HepG2 (cell line): ENCODE results near the gene RAPGEFL1. TPM values are rescaled to one million over a fixed set of nuclear protein-coding genes. Genes with fewer than 3 reads are reported as not detected.

Experiments
- DNMT3B ChIP-seq: conservative IDR thresholded peaks from 2 replicates; pipeline ENCODE4 v1.6.1; 2016; ENCODE audit warnings: missing biosample characterization, control low read depth
- DR1 ChIP-seq: sonication (generic); formaldehyde crosslinking; IDR thresholded peaks from 2 replicates; pipeline ENCODE4 v1.8.0; 2021; ENCODE audit warnings: mild to moderate bottlenecking, missing genetic modification reagents, inconsistent platforms
- ELF3 ChIP-seq: IDR thresholded peaks from 2 replicates; pipeline ENCODE4 v1.6.1; 2016; ENCODE audit warnings: missing genetic modification reagents, missing compliant biosample characterization
- HOXA3 ChIP-seq: sonication (generic); formaldehyde crosslinking; IDR thresholded peaks from 2 replicates; pipeline ENCODE4 v1.5.0; 2020; ENCODE audit warnings: missing genetic modification reagents
- KAT7 ChIP-seq: IDR thresholded peaks from 2 replicates; pipeline ENCODE4 v1.6.1; 2018; ENCODE audit warnings: borderline replicate concordance, missing compliant biosample characterization
- NFIB ChIP-seq: sonication (generic); formaldehyde crosslinking; IDR thresholded peaks from 2 replicates; pipeline ENCODE4 v1.9.0; 2021; ENCODE audit warnings: missing genetic modification reagents, mild to moderate bottlenecking, borderline replicate concordance
- POLR2AphosphoS2 ChIP-seq: IDR thresholded peaks from 2 replicates; pipeline ENCODE4 v1.6.1; 2011; ENCODE audit warnings: low read depth, low read length, improper control_type of control experiment
- RXRB ChIP-seq: IDR thresholded peaks from 2 replicates; pipeline ENCODE4 v1.6.1; 2016; ENCODE audit warnings: borderline replicate concordance, missing genetic modification reagents, missing compliant biosample characterization
- SIN3A ChIP-seq: IDR thresholded peaks from 2 replicates; pipeline ENCODE4 v1.6.1; 2011; ENCODE audit warnings: low read depth, mild to moderate bottlenecking, control low read depth, low read length, borderline replicate concordance
- SRSF1 ChIP-seq: fragments of 200-400 bp; formaldehyde crosslinking; optimal IDR thresholded peaks from 2 replicates; pipeline ENCODE3; 2017; ENCODE audit warnings: mild to moderate bottlenecking, low read depth, low read length, moderate library complexity
- ZFP62 ChIP-seq: sonication (generic); formaldehyde crosslinking; IDR thresholded peaks from 2 replicates; pipeline ENCODE4 v1.4.0; 2020; ENCODE audit warnings: missing genetic modification reagents
- ZNF30 ChIP-seq: sonication (generic); formaldehyde crosslinking; IDR thresholded peaks from 2 replicates; pipeline ENCODE4 v1.5.0; 2020; ENCODE audit warnings: mild to moderate bottlenecking, missing genetic modification reagents
- ZNF335 ChIP-seq: sonication (generic); formaldehyde crosslinking; IDR thresholded peaks from 2 replicates; pipeline ENCODE4 v1.4.0; 2020; ENCODE audit warnings: missing genetic modification reagents
- ZNF441 ChIP-seq: sonication (generic); formaldehyde crosslinking; IDR thresholded peaks from 2 replicates; pipeline ENCODE4 v1.7.0; 2021; ENCODE audit warnings: missing genetic modification reagents, borderline replicate concordance
- ZNF572 ChIP-seq: sonication (generic); formaldehyde crosslinking; IDR thresholded peaks from 2 replicates; pipeline ENCODE4 v1.5.1; 2020; ENCODE audit warnings: mild to moderate bottlenecking, missing genetic modification reagents
- ZNF703 ChIP-seq: sonication (generic); formaldehyde crosslinking; IDR thresholded peaks from 2 replicates; pipeline ENCODE4 v1.5.1; 2020; ENCODE audit warnings: missing genetic modification reagents, mild to moderate bottlenecking, moderate library complexity, borderline replicate concordance
- polyA plus RNA-seq, 8 experiments: library from polyadenylated mRNA; depleted of rRNA in 3 of 8; stranded (reverse) in 7 of 8; unstranded in 1 of 8; fragments of >200 nt; fragmentation: Illumina TruSeq in 4 of 8; extraction: Trizol in 4 of 8; gene quantifications; 2 replicates each; pipeline versions ENCODE4 v1.2.1 to v1.2.3, GENCODE V29; 2011 to 2016; ENCODE audit warnings: low read depth in 4 of 8, missing spikeins in 1 of 8, mixed read lengths in 1 of 8; ENCODE audit not compliant: insufficient read depth in 1 of 8
- total RNA-seq, 5 experiments: library from RNA; depleted of rRNA; stranded (reverse); fragments of >200 nt; fragmentation: Illumina TruSeq; extraction: Trizol; gene quantifications; 2 replicates each; pipeline ENCODE4 v1.2.3, GENCODE V29; 2016; ENCODE audit warnings: low read depth in 1 of 5
- TF ChIP-seq, protein P1 (sequence below): sonication (generic); formaldehyde crosslinking; IDR thresholded peaks from 2 replicates; pipeline ENCODE4 v1.4.0; 2020; ENCODE audit warnings: mild to moderate bottlenecking, missing genetic modification reagents
- TF ChIP-seq, protein P2 (sequence below): sonication (generic); formaldehyde crosslinking; IDR thresholded peaks from 2 replicates; pipeline ENCODE4 v1.9.0; 2022; ENCODE audit warnings: missing genetic modification reagents, mild to moderate bottlenecking, borderline replicate concordance
- TF ChIP-seq, protein P3 (sequence below): sonication (generic); formaldehyde crosslinking; IDR thresholded peaks from 2 replicates; pipeline ENCODE4 v1.4.0; 2020; ENCODE audit warnings: low read depth, mild to moderate bottlenecking, missing genetic modification reagents
- TF ChIP-seq, protein P4 (sequence below): sonication (generic); formaldehyde crosslinking; IDR thresholded peaks from 2 replicates; pipeline ENCODE4 v1.4.0; 2020; ENCODE audit warnings: missing genetic modification reagents
- TF ChIP-seq, protein P5 (sequence below): sonication (generic); formaldehyde crosslinking; IDR thresholded peaks from 2 replicates; pipeline ENCODE4 v1.4.0; 2020; ENCODE audit warnings: missing genetic modification reagents

Gene RAPGEFL1
- total and polyA plus RNA-seq, 2 of the 13 experiments (the other 11 are each of a cell fraction or from before 2014, with no cell fraction given), result 4.5 to 7.8 TPM

DNA sequence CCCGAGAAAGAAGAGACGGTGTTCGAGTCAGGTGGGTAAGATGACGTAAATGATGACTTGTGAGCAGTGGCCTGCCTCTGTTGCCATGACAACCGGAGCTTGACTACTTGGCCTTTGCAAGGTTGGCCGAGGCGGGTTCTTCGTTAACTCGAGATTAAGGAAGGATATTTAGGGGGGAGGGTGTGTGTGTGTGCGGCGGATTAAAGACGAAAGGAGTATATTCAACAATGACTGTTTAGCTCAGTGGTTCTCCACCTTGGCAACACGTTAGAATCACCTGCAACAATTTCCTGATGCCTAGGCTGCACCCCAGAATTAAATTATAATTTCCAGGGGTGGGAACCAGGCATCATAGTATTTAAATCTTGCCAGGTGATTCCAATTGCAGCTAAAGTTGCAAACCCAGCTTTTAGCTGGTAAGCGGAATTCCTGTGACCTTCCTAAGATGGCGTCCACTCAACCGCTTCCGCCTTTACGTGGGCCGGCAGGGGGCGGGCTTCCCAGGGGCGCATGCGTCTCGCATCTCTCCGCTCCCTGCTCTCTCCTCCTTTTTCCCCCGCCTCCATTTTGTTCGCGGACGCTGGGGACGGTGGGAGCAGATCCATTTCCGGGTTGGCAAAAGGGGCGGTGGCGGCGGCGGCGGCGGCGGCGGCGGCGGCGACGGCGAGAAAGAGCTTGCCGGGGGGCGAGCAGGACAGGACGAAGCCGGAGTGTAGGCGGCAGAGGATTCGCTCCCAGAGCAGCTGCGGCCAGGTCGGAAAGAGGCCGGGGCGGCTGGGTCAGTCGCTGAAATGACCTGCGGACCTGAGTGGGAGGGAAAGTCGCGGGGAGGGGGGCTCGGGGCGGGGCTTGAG, 41.7 kb downstream of the RAPGEFL1 start, which contains the start of gene WIPF2 (continued):
- TF ChIP-seq ZNF703 (CRISPR knock-in tag) (no peak), ZNF572 (CRISPR knock-in tag) (no peak), SIN3A (peak; percentile 69; the same call in 1 of the 2 replicates), NFIB (CRISPR knock-in tag) (no peak), ELF3 (CRISPR knock-in tag) (peak; percentile 98), POLR2AphosphoS2 (no peak), ZNF441 (CRISPR knock-in tag) (peak; percentile 52; the same call in 1 of the 2 replicates), KAT7 (peak; percentile 92; the same call in 1 of the 2 replicates), ZFP62 (CRISPR knock-in tag) (no peak), SRSF1 (peak; percentile 64), ZNF335 (CRISPR knock-in tag) (0 out of 2 replicates have a peak, but pooled peaks have one; percentile 57), HOXA3 (CRISPR knock-in tag) (peak; percentile 97), RXRB (CRISPR knock-in tag) (peak; percentile 70), ZNF30 (CRISPR knock-in tag) (no peak), DNMT3B (CRISPR knock-in tag) (peak; percentile 68; the same call in 1 of the 2 replicates), DR1 (CRISPR knock-in tag) (no peak)
- TF ChIP-seq, protein P1, sequence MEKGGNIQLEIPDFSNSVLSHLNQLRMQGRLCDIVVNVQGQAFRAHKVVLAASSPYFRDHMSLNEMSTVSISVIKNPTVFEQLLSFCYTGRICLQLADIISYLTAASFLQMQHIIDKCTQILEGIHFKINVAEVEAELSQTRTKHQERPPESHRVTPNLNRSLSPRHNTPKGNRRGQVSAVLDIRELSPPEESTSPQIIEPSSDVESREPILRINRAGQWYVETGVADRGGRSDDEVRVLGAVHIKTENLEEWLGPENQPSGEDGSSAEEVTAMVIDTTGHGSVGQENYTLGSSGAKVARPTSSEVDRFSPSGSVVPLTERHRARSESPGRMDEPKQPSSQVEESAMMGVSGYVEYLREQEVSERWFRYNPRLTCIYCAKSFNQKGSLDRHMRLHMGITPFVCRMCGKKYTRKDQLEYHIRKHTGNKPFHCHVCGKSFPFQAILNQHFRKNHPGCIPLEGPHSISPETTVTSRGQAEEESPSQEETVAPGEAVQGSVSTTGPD (CRISPR knock-in tag), result no peak
- TF ChIP-seq, protein P2, sequence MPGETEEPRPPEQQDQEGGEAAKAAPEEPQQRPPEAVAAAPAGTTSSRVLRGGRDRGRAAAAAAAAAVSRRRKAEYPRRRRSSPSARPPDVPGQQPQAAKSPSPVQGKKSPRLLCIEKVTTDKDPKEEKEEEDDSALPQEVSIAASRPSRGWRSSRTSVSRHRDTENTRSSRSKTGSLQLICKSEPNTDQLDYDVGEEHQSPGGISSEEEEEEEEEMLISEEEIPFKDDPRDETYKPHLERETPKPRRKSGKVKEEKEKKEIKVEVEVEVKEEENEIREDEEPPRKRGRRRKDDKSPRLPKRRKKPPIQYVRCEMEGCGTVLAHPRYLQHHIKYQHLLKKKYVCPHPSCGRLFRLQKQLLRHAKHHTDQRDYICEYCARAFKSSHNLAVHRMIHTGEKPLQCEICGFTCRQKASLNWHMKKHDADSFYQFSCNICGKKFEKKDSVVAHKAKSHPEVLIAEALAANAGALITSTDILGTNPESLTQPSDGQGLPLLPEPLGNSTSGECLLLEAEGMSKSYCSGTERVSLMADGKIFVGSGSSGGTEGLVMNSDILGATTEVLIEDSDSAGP (CRISPR knock-in tag), result peak; percentile 76; the same call in 1 of the 2 replicates
- TF ChIP-seq, protein P3, sequence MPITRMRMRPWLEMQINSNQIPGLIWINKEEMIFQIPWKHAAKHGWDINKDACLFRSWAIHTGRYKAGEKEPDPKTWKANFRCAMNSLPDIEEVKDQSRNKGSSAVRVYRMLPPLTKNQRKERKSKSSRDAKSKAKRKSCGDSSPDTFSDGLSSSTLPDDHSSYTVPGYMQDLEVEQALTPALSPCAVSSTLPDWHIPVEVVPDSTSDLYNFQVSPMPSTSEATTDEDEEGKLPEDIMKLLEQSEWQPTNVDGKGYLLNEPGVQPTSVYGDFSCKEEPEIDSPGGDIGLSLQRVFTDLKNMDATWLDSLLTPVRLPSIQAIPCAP (CRISPR knock-in tag), result 0 out of 2 replicates have a peak, but pooled peaks have one; percentile 37
- TF ChIP-seq, protein P4, sequence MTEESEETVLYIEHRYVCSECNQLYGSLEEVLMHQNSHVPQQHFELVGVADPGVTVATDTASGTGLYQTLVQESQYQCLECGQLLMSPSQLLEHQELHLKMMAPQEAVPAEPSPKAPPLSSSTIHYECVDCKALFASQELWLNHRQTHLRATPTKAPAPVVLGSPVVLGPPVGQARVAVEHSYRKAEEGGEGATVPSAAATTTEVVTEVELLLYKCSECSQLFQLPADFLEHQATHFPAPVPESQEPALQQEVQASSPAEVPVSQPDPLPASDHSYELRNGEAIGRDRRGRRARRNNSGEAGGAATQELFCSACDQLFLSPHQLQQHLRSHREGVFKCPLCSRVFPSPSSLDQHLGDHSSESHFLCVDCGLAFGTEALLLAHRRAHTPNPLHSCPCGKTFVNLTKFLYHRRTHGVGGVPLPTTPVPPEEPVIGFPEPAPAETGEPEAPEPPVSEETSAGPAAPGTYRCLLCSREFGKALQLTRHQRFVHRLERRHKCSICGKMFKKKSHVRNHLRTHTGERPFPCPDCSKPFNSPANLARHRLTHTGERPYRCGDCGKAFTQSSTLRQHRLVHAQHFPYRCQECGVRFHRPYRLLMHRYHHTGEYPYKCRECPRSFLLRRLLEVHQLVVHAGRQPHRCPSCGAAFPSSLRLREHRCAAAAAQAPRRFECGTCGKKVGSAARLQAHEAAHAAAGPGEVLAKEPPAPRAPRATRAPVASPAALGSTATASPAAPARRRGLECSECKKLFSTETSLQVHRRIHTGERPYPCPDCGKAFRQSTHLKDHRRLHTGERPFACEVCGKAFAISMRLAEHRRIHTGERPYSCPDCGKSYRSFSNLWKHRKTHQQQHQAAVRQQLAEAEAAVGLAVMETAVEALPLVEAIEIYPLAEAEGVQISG, result peak; percentile 87
- TF ChIP-seq, protein P5, sequence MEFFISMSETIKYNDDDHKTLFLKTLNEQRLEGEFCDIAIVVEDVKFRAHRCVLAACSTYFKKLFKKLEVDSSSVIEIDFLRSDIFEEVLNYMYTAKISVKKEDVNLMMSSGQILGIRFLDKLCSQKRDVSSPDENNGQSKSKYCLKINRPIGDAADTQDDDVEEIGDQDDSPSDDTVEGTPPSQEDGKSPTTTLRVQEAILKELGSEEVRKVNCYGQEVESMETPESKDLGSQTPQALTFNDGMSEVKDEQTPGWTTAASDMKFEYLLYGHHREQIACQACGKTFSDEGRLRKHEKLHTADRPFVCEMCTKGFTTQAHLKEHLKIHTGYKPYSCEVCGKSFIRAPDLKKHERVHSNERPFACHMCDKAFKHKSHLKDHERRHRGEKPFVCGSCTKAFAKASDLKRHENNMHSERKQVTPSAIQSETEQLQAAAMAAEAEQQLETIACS (CRISPR knock-in tag), result peak; percentile 6; the same call in 1 of the 2 replicates
